ENCODE measurements around the gene TMEM62. TPM values are rescaled to one million over a fixed set of nuclear protein-coding genes. Genes with fewer than 3 reads are reported as not detected.

The TMEM62 gene
- polyA plus RNA-seq, 3 donors: 10.5 to 11.3 (median 10.8) TPM

- H3K27ac ChIP-seq (ENCODE audit: low read depth in 1 of 2, low read length in 2 of 2): no peak overlapping the region
- no peaks in the 10 kb centered on the region for H3K27me3 ChIP-seq (ENCODE audit: control insufficient read depth in 2 of 2, insufficient read depth in 2 of 2, low read length in 2 of 2)
- H4K20me1 ChIP-seq (ENCODE audit: insufficient read depth, low read length): peaks cover 11% of the 10 kb centered on the region
- no peak overlapping the region for H3K4me2 ChIP-seq (replicated peaks; ENCODE audit: extremely low read depth, low read length, poor library complexity, severe bottlenecking)
- WGBS (ENCODE audit: insufficient coverage): no CpG with 5 or more reads among the region's 1 CpG
- H3K27me3 Mint-ChIP-seq (ENCODE audit: low read depth in 3 of 3): no peaks in the 10 kb centered on the region
- DNase-seq: no peak
- peaks cover 32 to 36% of the 10 kb centered on the region in 2 donors for H3K36me3 Mint-ChIP-seq
- no peak overlapping the region for H3K9ac ChIP-seq (ENCODE audit: insufficient read depth, low read length, poor library complexity, severe bottlenecking)
- peaks cover 11 to 31% of the 10 kb centered on the region in 2 donors for H3K36me3 ChIP-seq (replicated peaks in 1 of 2; ENCODE audit: control insufficient read depth in 1 of 2, insufficient read depth in 2 of 2, low read length in 2 of 2)
- no peak overlapping the region for H3K4me3 Mint-ChIP-seq
- no peak for TF ChIP-seq CTCF (IDR thresholded peaks at IDR 0.05)
- H3K4me1 Mint-ChIP-seq: peaks cover 27% of the 10 kb centered on the region
- intact Hi-C loops (cut with micrococcal nuclease): no loop called here
- peaks cover 7 to 12% of the 10 kb centered on the region in 2 donors for H3K4me1 ChIP-seq (ENCODE audit: control insufficient read depth in 1 of 2, insufficient read depth in 2 of 2, low read length in 2 of 2)
- H2AFZ ChIP-seq (ENCODE audit: insufficient read depth, low read depth, low read length, poor library complexity, severe bottlenecking): no peak overlapping the region
- peaks cover 0 to 2% (median 0%) of the 10 kb centered on the region in 7 donors for H3K9me3 Mint-ChIP-seq
- H3K9me3 ChIP-seq (replicated peaks in 1 of 2; ENCODE audit: control insufficient read depth in 1 of 2, insufficient read depth in 1 of 2, low read length in 2 of 2): no peaks in the 10 kb centered on the region
- H3K4me3 ChIP-seq (replicated peaks in 1 of 3; ENCODE audit: low read depth in 2 of 3, low read length in 3 of 3): no peak overlapping the region
- peaks cover 73% of the 10 kb centered on the region for H3K79me2 ChIP-seq (ENCODE audit: insufficient read depth, low read length)
- no peak overlapping the region for H3K27ac Mint-ChIP-seq
Measured at GRCh38 chr15:43095243-43095642, 38.1 kb upstream of the TMEM62 start.

GRCh38 chr15:43095708-43096347 is 37.6 kb upstream of the TMEM62 start:
- Histone ChIP-seq H2AFZ (ENCODE audit: insufficient read depth, low read depth, low read length, poor library complexity, severe bottlenecking) (no peak overlapping the region), H3K4me3 (replicated peaks in 1 of 3; ENCODE audit: low read depth in 2 of 3, low read length in 3 of 3) (no peak overlapping the region), H3K4me1 (ENCODE audit: control insufficient read depth in 1 of 2, insufficient read depth in 2 of 2, low read length in 2 of 2) (peaks cover 7 to 12% of the 10 kb centered on the region in 2 donors), H3K4me2 (replicated peaks; ENCODE audit: extremely low read depth, low read length, poor library complexity, severe bottlenecking) (no peak overlapping the region), H3K79me2 (ENCODE audit: insufficient read depth, low read length) (peaks cover 77% of the 10 kb centered on the region), H3K9me3 (replicated peaks in 1 of 2; ENCODE audit: control insufficient read depth in 1 of 2, insufficient read depth in 1 of 2, low read length in 2 of 2) (no peaks in the 10 kb centered on the region), H3K36me3 (replicated peaks in 1 of 2; ENCODE audit: control insufficient read depth in 1 of 2, insufficient read depth in 2 of 2, low read length in 2 of 2) (peaks cover 12 to 37% of the 10 kb centered on the region in 2 donors), H3K27me3 (ENCODE audit: control insufficient read depth in 2 of 2, insufficient read depth in 2 of 2, low read length in 2 of 2) (no peaks in the 10 kb centered on the region), H4K20me1 (ENCODE audit: insufficient read depth, low read length) (peaks cover 11% of the 10 kb centered on the region), H3K9ac (ENCODE audit: insufficient read depth, low read length, poor library complexity, severe bottlenecking) (no peak overlapping the region), H3K27ac (ENCODE audit: low read depth in 1 of 2, low read length in 2 of 2) (no peak overlapping the region)
- WGBS (ENCODE audit: insufficient coverage): 100% methylated on average over 1 of the region's 8 CpGs
- intact Hi-C loops (cut with micrococcal nuclease): no loop called here
- H3K27ac Mint-ChIP-seq: no peak overlapping the region
- H3K27me3 Mint-ChIP-seq (ENCODE audit: low read depth in 3 of 3): no peaks in the 10 kb centered on the region
- H3K36me3 Mint-ChIP-seq: peaks cover 34 to 42% of the 10 kb centered on the region in 2 donors
- H3K9me3 Mint-ChIP-seq: peaks cover 0 to 2% (median 0%) of the 10 kb centered on the region in 7 donors
- TF ChIP-seq CTCF (IDR thresholded peaks at IDR 0.05): no peak
- H3K4me1 Mint-ChIP-seq: peaks cover 28% of the 10 kb centered on the region
- H3K4me3 Mint-ChIP-seq: no peak overlapping the region
- no peak for DNase-seq
